ENCODE data around the gene ARMC2. TPM values are rescaled to one million over a fixed set of nuclear protein-coding genes. Genes with fewer than 3 reads are reported as not detected.
A peak's percentile ranks its signal among the peaks of the same experiment; 100 is the strongest.

The ARMC2 gene
- total RNA-seq, 2 experiments from 2014 or later = 2.6 to 8.4 TPM

- Histone ChIP-seq H2AFZ (ENCODE audit: low read length) (peak overlapping the region; percentile 32; the same call in 1 of the 2 replicates), H3K9me2 (ENCODE audit: insufficient read depth, low read length) (no peaks in the 10 kb centered on the region), H3K36me3 (ENCODE audit: insufficient read depth, low read length) (no peaks in the 10 kb centered on the region), H3K4me1 (ENCODE audit: insufficient read depth, low read length, poor library complexity, severe bottlenecking) (peaks cover 60% of the 10 kb centered on the region), H3K4me3 (ENCODE audit: low read depth, low read length, poor library complexity, severe bottlenecking) (peak overlapping the region; percentile 39), H4K20me1 (ENCODE audit: insufficient read depth, low read length) (no peaks in the 10 kb centered on the region), H3K79me2 (ENCODE audit: insufficient read depth, low read depth, low read length) (no peaks in the 10 kb centered on the region), H3K9me3 (ENCODE audit: low read length) (no peaks in the 10 kb centered on the region), H3K27ac (ENCODE audit: low read depth, low read length, poor library complexity, severe bottlenecking) (peak overlapping the region; percentile 65), H3K4me2 (ENCODE audit: low read length) (peak overlapping the region; percentile 58)
- DNase-seq (ENCODE audit: low spot score) = no peak
- ChIA-PET POLR2A (interaction anchor here (0.5 to 2.5 kb wide), 6 partner anchors 12 to 1427 kb away, joined by 3 to 21 read pairs (median 4); partner anchors contain the start of gene ARMC2), CTCF (ENCODE audit: unreplicated experiment) (no interaction called here)
- no peak for TF ChIP-seq EZH2phosphoT487 (IDR thresholded peaks at IDR 0.05; ENCODE audit: borderline replicate concordance, low read depth, low read length)
- TF ChIP-seq CTCF (conservative IDR thresholded peaks at IDR 0.05; ENCODE audit: low read length) = no peak
- no TSS peak for BruUV-seq (replicated peaks)
- intact Hi-C loops (cut with micrococcal nuclease; ENCODE audit: unreplicated experiment) = loop anchor here (1.0 to 10.0 kb wide), 2 partner anchors 170 to 639 kb away; partner anchors contain the start of gene SNX3
Measured at GRCh38 chr6:108903796-108904195, 55.6 kb downstream of the ARMC2 start.

- ChIA-PET POLR2A (interaction anchor here (0.6 to 2.5 kb wide), 8 partner anchors 11 to 337 kb away, joined by 3 to 21 read pairs (median 4); partner anchors contain the start of gene ARMC2), CTCF (ENCODE audit: unreplicated experiment) (interaction anchor here (0.5 kb wide), 1 partner anchor 150 kb away, joined by 3 read pairs; no protein-coding TSS in a partner anchor)
- no peaks in the 10 kb centered on the region for H4K20me1 ChIP-seq (ENCODE audit: insufficient read depth, low read length)
- no peaks in the 10 kb centered on the region for H3K9me2 ChIP-seq (ENCODE audit: insufficient read depth, low read length)
- TF ChIP-seq EZH2phosphoT487 (IDR thresholded peaks at IDR 0.05; ENCODE audit: borderline replicate concordance, low read depth, low read length) = no peak
- TF ChIP-seq CTCF (conservative IDR thresholded peaks at IDR 0.05; ENCODE audit: low read length) = no peak
- peak overlapping the region; percentile 58 for H3K4me2 ChIP-seq (ENCODE audit: low read length)
- H2AFZ ChIP-seq (ENCODE audit: low read length) = peak overlapping the region; percentile 32; the same call in 1 of the 2 replicates
- no peaks in the 10 kb centered on the region for H3K36me3 ChIP-seq (ENCODE audit: insufficient read depth, low read length)
- DNase-seq (ENCODE audit: low spot score) = peak; percentile 90
- peaks cover 60% of the 10 kb centered on the region for H3K4me1 ChIP-seq (ENCODE audit: insufficient read depth, low read length, poor library complexity, severe bottlenecking)
- no TSS peak for BruUV-seq (replicated peaks)
- no peaks in the 10 kb centered on the region for H3K9me3 ChIP-seq (ENCODE audit: low read length)
- peak overlapping the region; percentile 65 for H3K27ac ChIP-seq (ENCODE audit: low read depth, low read length, poor library complexity, severe bottlenecking)
- intact Hi-C loops (cut with micrococcal nuclease; ENCODE audit: unreplicated experiment) = loop anchor here (1.0 to 10.0 kb wide), 2 partner anchors 169 to 640 kb away; partner anchors contain the start of gene SNX3
- peak overlapping the region; percentile 39 for H3K4me3 ChIP-seq (ENCODE audit: low read depth, low read length, poor library complexity, severe bottlenecking)
- H3K79me2 ChIP-seq (ENCODE audit: insufficient read depth, low read depth, low read length) = no peaks in the 10 kb centered on the region
Measured at GRCh38 chr6:108904741-108905140, 56.5 kb downstream of the ARMC2 start.

All from OCI-LY7 (cell line).